ENCODE measurements around the gene GRHL1.
"Not testable (repeated sequence)": the region's sequence is repeated elsewhere in the genome, so short reads cannot be mapped to it uniquely, and the experiment has no call there.

Gene GRHL1

GRCh38 chr2:9951522-9952285 lies at the start of gene GRHL1:
GRHL1 (plus strand) TSS chr2:9951693; CDS start chr2:9951834, 141 bp downstream.
- DNase-seq (ENCODE audit: low read depth in 2 of 2) = peak; percentile 72 to 89

GRCh38 chr2:9905413-9905812 lies 46.1 kb upstream of the GRHL1 start:
- DNase-seq (ENCODE audit: low read depth in 2 of 2) = no peak

GRCh38 chr2:9907402-9907801 lies 44.1 kb upstream of the GRHL1 start:
- no peak for DNase-seq (ENCODE audit: low read depth in 2 of 2)

- DNase-seq (ENCODE audit: low read depth in 2 of 2) = no peak
These were observed 42.9 kb upstream of the GRHL1 start for GRCh38 chr2:9908639-9909038.

- no peak for DNase-seq (ENCODE audit: low read depth in 2 of 2)
These were observed 42.4 kb upstream of the GRHL1 start for GRCh38 chr2:9909106-9909505.

GRCh38 chr2:9910699-9911098 lies 40.8 kb upstream of the GRHL1 start:
- DNase-seq (ENCODE audit: low read depth in 2 of 2) = no peak

GRCh38 chr2:9912468-9912867 lies 39.0 kb upstream of the GRHL1 start:
- no peak for DNase-seq (ENCODE audit: low read depth in 2 of 2)

- DNase-seq (ENCODE audit: low read depth in 2 of 2) = peak; percentile 7 to 21
These were observed 37.0 kb upstream of the GRHL1 start for GRCh38 chr2:9914384-9915065.

GRCh38 chr2:9918275-9918674 lies 33.2 kb upstream of the GRHL1 start:
- no peak for DNase-seq (ENCODE audit: low read depth in 2 of 2)

GRCh38 chr2:9919512-9919911 lies 32.0 kb upstream of the GRHL1 start:
- DNase-seq (ENCODE audit: low read depth in 2 of 2) = no peak

- DNase-seq (ENCODE audit: low read depth in 2 of 2) = not testable (repeated sequence)
These were observed 24.5 kb upstream of the GRHL1 start for GRCh38 chr2:9927020-9927419.

GRCh38 chr2:9937258-9937657 lies 14.2 kb upstream of the GRHL1 start:
- DNase-seq (ENCODE audit: low read depth in 2 of 2) = no peak

GRCh38 chr2:9937968-9938367 lies 13.5 kb upstream of the GRHL1 start:
- DNase-seq (ENCODE audit: low read depth in 2 of 2) = no peak

- no peak for DNase-seq (ENCODE audit: low read depth in 2 of 2)
These were observed 11.7 kb upstream of the GRHL1 start for GRCh38 chr2:9939587-9940485.

- DNase-seq (ENCODE audit: low read depth in 2 of 2) = no peak
These were observed 10.1 kb upstream of the GRHL1 start for GRCh38 chr2:9941196-9941995.

GRCh38 chr2:9941996-9942390 lies 9.5 kb upstream of the GRHL1 start:
- no peak for DNase-seq (ENCODE audit: low read depth in 2 of 2)

- DNase-seq (ENCODE audit: low read depth in 2 of 2) = no peak
These were observed 7.1 kb upstream of the GRHL1 start for GRCh38 chr2:9944330-9944758.

- no peak for DNase-seq (ENCODE audit: low read depth in 2 of 2)
These were observed 5.9 kb upstream of the GRHL1 start for GRCh38 chr2:9945596-9945995.

GRCh38 chr2:9946076-9946475 lies 5.4 kb upstream of the GRHL1 start:
- DNase-seq (ENCODE audit: low read depth in 2 of 2) = no peak

- DNase-seq (ENCODE audit: low read depth in 2 of 2) = no peak
These were observed 4.7 kb upstream of the GRHL1 start for GRCh38 chr2:9946818-9947217.

GRCh38 chr2:9948721-9949120 lies 2.8 kb upstream of the GRHL1 start:
- no peak for DNase-seq (ENCODE audit: low read depth in 2 of 2)
